ENCODE data around the gene ATP4B.

ATP4B gene

DNA sequence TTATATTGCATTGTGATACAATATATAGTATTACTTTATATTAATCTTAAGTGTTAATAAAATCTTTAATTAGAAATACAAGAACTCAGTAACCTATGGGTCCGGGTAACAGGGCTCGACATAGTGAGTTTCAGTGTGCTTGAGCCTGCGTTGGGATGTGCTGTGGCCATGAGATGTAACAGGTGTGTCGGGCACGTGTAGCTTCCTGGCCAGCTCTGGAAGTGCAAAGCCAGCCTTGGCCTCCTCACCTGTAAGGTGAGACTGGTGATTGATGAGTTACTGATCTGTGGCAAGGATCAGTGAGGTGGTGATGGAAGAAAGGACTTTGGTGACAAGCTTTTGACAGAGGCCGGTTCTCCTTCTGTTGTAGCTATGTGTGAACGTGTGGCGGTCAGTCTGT is 19.2 kb downstream of the ATP4B start:
- H3F3A ChIP-seq (ENCODE audit: insufficient read depth, low read length): no peaks in the 10 kb centered on the region
- H3K27ac ChIP-seq (ENCODE audit: low read depth, low read length, poor library complexity, severe bottlenecking): no peak overlapping the region
- H3K9ac ChIP-seq (ENCODE audit: low read length): no peak overlapping the region
- no peak overlapping the region for H3K4me3 ChIP-seq (ENCODE audit: low read depth, low read length, poor library complexity, severe bottlenecking)
- H3K79me2 ChIP-seq (ENCODE audit: insufficient read depth, low read length): no peaks in the 10 kb centered on the region
- TF ChIP-seq EZH2 (IDR thresholded peaks at IDR 0.05; ENCODE audit: borderline replicate concordance, low read length) (no peak), CTCF (IDR thresholded peaks at IDR 0.05; ENCODE audit: low read length) (no peak)
- no peaks in the 10 kb centered on the region for H3K4me1 ChIP-seq (ENCODE audit: insufficient read depth, low read length, severe bottlenecking)
- H3K9me2 ChIP-seq (ENCODE audit: low read depth, low read length): no peaks in the 10 kb centered on the region
- H3K9me3 ChIP-seq (ENCODE audit: low read length): peaks cover 2% of the 10 kb centered on the region; the same call in 1 of the 2 replicates
- H3K27me3 ChIP-seq (ENCODE audit: insufficient read depth, low read length): no peaks in the 10 kb centered on the region
- no peak overlapping the region for H2AFZ ChIP-seq (ENCODE audit: low read length)
- H3K4me2 ChIP-seq (ENCODE audit: low read length): no peak overlapping the region
- peaks cover 86% of the 10 kb centered on the region for H3K36me3 ChIP-seq (ENCODE audit: insufficient read depth, low read length)
- H4K20me1 ChIP-seq (ENCODE audit: insufficient read depth, low read length): no peaks in the 10 kb centered on the region

DNA sequence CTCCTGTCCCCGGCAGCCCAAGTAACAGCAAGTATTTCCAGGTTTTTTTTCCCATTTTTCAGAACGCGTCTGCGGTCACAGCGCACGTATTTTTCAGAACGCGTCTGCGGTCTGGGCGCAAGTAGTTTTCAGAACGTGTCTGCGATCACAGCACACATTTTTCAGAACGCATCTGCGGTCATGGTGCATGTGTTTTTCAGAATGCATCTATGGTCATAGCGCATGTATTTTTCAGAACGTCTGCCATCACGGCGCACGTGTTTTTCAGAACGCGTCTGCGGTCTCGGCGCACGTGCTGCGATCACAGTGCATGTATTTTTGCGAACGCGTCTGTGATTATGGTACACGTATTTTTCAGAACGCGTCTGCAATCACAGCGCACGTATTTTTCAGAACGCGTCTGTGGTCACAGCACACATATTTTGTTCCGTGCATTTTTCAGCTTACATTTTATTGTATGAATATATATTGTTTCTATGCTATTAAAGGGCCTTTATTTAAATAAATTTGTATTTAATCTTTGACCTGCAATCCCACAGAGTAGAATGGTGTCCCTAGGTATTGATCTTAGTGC is 19.7 kb downstream of the ATP4B start:
- Histone ChIP-seq H3K9ac (ENCODE audit: low read length) (no peak overlapping the region), H3K27me3 (ENCODE audit: insufficient read depth, low read length) (no peaks in the 10 kb centered on the region), H3K36me3 (ENCODE audit: insufficient read depth, low read length) (peaks cover 91% of the 10 kb centered on the region), H3F3A (ENCODE audit: insufficient read depth, low read length) (no peaks in the 10 kb centered on the region), H4K20me1 (ENCODE audit: insufficient read depth, low read length) (no peaks in the 10 kb centered on the region), H3K79me2 (ENCODE audit: insufficient read depth, low read length) (no peaks in the 10 kb centered on the region), H3K4me2 (ENCODE audit: low read length) (no peak overlapping the region), H3K4me3 (ENCODE audit: low read depth, low read length, poor library complexity, severe bottlenecking) (no peak overlapping the region), H3K4me1 (ENCODE audit: insufficient read depth, low read length, severe bottlenecking) (no peaks in the 10 kb centered on the region), H3K9me3 (ENCODE audit: low read length) (peaks cover 2% of the 10 kb centered on the region; the same call in 1 of the 2 replicates), H3K27ac (ENCODE audit: low read depth, low read length, poor library complexity, severe bottlenecking) (no peak overlapping the region), H2AFZ (ENCODE audit: low read length) (no peak overlapping the region), H3K9me2 (ENCODE audit: low read depth, low read length) (no peaks in the 10 kb centered on the region)
- no peak for TF ChIP-seq EZH2 (IDR thresholded peaks at IDR 0.05; ENCODE audit: borderline replicate concordance, low read length)
- TF ChIP-seq CTCF (IDR thresholded peaks at IDR 0.05; ENCODE audit: low read length): no peak

DNA sequence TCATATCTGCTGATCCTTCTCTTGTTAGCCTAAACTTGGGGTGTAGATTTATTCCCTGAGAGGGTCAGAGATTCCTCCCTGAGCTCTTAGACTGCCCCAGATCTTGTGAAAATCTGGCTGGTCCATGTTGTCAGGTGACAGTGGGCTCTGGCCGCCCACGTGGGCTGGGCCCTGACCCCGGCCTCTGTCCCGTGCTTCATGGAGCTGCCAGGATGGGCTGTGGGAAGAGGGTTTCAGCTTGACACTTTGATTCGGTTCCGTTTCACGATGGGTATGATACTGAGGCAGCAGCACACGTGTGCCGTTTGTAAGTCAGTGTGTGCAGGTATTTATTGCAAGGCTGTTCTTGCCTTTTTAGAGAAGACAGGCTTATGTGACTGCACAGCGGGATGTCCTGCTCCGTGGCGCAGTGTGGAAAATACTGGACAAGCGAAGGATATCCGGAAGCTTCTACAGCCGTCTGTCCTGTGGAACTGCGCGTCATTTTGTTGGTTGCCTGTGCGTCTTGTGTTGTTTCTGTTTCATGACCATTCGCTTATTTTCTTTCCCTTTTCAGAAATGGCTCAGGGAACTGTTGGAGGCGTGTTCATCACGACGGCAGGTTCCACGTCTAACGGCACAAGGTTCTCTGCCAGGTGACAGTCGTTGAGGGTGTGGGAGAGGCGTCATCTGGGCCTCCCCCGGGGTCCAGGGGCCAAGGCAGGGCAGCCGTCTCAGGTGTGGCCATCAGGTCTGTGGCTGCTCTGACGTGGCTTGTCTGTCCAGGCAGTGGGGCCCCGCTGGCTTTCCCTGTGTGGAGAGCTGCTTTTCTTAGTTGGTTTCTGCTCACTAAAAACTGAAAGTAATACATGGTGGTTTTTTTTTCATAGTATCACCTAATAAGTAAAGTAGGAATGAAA is 20.5 kb downstream of the ATP4B start:
- no peaks in the 10 kb centered on the region for H4K20me1 ChIP-seq (ENCODE audit: insufficient read depth, low read length)
- no peaks in the 10 kb centered on the region for H3F3A ChIP-seq (ENCODE audit: insufficient read depth, low read length)
- peaks cover 98% of the 10 kb centered on the region for H3K36me3 ChIP-seq (ENCODE audit: insufficient read depth, low read length)
- no peak overlapping the region for H2AFZ ChIP-seq (ENCODE audit: low read length)
- no peaks in the 10 kb centered on the region for H3K4me1 ChIP-seq (ENCODE audit: insufficient read depth, low read length, severe bottlenecking)
- H3K9me3 ChIP-seq (ENCODE audit: low read length): peaks cover 2% of the 10 kb centered on the region; the same call in 1 of the 2 replicates
- no peak overlapping the region for H3K4me2 ChIP-seq (ENCODE audit: low read length)
- H3K4me3 ChIP-seq (ENCODE audit: low read depth, low read length, poor library complexity, severe bottlenecking): no peak overlapping the region
- TF ChIP-seq CTCF (IDR thresholded peaks at IDR 0.05; ENCODE audit: low read length) (no peak), EZH2 (IDR thresholded peaks at IDR 0.05; ENCODE audit: borderline replicate concordance, low read length) (no peak)
- H3K27me3 ChIP-seq (ENCODE audit: insufficient read depth, low read length): no peaks in the 10 kb centered on the region
- H3K9me2 ChIP-seq (ENCODE audit: low read depth, low read length): no peaks in the 10 kb centered on the region
- H3K27ac ChIP-seq (ENCODE audit: low read depth, low read length, poor library complexity, severe bottlenecking): no peak overlapping the region
- no peaks in the 10 kb centered on the region for H3K79me2 ChIP-seq (ENCODE audit: insufficient read depth, low read length)
- H3K9ac ChIP-seq (ENCODE audit: low read length): no peak overlapping the region
